Astrocyte of the cerebellum (primary cell): ENCODE measurements around the gene FZD2.
"Not testable (repeated sequence)": the region's sequence is repeated elsewhere in the genome, so short reads cannot be mapped to it uniquely, and the experiment has no call there.

ENCODE experiments used
- DNase-seq: peaks from one replicate; pipeline ENCODE4 v3.0.0-alpha.2; 2011; ENCODE audit warnings: low read depth
- H3K4me3 ChIP-seq: 2 replicates; pipeline ENCODE4 v1.5.1; 2011; ENCODE audit warnings: mild to moderate bottlenecking, low read depth, low read length, moderate library complexity
- in situ Hi-C: cut with HindIII; loops from 2 replicates; pipeline ENCODE4 v1.10.0; 2017; ENCODE audit warnings: low sequenced_read_pairs
- TF ChIP-seq, protein P1 (sequence below): IDR thresholded peaks from 2 replicates; pipeline ENCODE4 v1.5.1; 2012; ENCODE audit warnings: low read length, low read depth, moderate library complexity, mild to moderate bottlenecking; ENCODE audit errors: missing control alignments

FZD2 gene

DNA sequence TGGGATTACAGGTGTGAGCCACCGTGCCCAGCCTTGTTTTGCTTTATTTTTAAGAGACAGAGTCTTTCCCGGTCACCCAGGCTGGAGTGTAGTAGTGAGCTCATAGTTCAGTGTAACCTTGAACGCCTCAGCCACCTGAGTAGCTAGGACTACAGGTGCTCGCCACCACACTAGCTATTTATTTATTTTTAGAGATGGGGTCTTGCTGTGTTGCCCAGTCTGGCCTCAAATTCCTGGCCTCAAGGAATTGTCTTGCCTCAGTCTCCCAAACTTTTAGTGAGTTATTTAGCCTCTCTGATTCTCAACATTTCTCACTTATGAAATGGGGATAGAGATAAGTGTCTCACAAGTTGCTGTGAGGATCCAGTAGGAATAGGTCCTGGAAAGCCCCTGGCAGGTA, 21.7 kb downstream of the FZD2 start:
- no peak overlapping the region for H3K4me3 ChIP-seq
- TF ChIP-seq, protein P1, sequence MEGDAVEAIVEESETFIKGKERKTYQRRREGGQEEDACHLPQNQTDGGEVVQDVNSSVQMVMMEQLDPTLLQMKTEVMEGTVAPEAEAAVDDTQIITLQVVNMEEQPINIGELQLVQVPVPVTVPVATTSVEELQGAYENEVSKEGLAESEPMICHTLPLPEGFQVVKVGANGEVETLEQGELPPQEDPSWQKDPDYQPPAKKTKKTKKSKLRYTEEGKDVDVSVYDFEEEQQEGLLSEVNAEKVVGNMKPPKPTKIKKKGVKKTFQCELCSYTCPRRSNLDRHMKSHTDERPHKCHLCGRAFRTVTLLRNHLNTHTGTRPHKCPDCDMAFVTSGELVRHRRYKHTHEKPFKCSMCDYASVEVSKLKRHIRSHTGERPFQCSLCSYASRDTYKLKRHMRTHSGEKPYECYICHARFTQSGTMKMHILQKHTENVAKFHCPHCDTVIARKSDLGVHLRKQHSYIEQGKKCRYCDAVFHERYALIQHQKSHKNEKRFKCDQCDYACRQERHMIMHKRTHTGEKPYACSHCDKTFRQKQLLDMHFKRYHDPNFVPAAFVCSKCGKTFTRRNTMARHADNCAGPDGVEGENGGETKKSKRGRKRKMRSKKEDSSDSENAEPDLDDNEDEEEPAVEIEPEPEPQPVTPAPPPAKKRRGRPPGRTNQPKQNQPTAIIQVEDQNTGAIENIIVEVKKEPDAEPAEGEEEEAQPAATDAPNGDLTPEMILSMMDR = no peak
- DNase-seq = no peak
- in situ Hi-C loops = no loop called here

GRCh38 chr17:44581868-44582267, 24.6 kb downstream of the FZD2 start:
- no peak overlapping the region for H3K4me3 ChIP-seq
- DNase-seq = no peak
- TF ChIP-seq, protein P1 = no peak
- in situ Hi-C loops = loop anchor here (5.0 kb wide), 1 partner anchor 50 kb away; no protein-coding TSS in a partner anchor

- H3K4me3 ChIP-seq = no peak overlapping the region
- in situ Hi-C loops = loop anchor here (5.0 kb wide), 1 partner anchor 48 kb away; no protein-coding TSS in a partner anchor
- TF ChIP-seq, protein P1 = no peak
- DNase-seq = no peak
These were observed 27.2 kb downstream of the FZD2 start for GRCh38 chr17:44584443-44584842.

DNA sequence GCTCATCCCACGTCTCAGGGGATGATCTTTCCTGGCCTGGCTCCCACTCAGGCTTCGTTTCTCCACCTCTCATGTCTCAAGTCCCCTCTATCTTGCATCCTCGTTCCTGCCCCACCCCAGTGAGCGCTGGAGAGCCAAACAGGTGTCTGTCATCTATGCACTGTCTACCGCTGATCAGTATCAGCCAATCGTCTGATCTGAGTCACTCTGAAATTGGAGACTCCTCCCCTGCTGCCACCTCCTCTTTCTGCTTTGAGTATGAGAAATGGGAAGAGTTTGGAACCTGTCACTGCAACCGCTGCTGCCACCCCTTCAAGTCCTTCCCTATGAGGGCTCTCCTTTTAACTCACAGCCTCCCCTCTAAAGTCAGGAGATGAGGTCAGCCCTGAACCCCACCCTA, 28.0 kb downstream of the FZD2 start:
- in situ Hi-C loops = no loop called here
- no peak overlapping the region for H3K4me3 ChIP-seq
- DNase-seq = no peak
- TF ChIP-seq, protein P1 = no peak

DNA sequence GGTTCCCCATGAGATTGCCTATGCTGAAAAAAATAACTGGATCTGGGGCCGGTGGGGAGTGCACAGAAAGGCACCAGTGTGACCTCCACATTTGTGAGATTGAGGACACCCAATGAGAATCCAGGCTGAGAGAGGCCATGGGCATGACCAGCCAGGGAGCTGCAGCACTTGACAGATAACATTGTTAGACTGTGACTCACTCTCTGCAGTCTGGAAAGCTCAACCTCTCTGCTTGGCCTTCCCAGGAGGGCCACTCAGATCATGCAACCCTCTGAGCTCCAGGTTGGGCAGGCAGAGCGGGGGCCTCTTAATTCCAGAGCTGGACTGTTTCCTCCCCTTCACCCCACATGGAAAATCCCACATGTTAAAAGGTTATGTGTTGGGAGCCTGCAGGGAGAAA, 30.1 kb downstream of the FZD2 start:
- TF ChIP-seq, protein P1 = no peak
- DNase-seq = peak; percentile 66
- in situ Hi-C loops = no loop called here
- H3K4me3 ChIP-seq = no peak overlapping the region

DNA sequence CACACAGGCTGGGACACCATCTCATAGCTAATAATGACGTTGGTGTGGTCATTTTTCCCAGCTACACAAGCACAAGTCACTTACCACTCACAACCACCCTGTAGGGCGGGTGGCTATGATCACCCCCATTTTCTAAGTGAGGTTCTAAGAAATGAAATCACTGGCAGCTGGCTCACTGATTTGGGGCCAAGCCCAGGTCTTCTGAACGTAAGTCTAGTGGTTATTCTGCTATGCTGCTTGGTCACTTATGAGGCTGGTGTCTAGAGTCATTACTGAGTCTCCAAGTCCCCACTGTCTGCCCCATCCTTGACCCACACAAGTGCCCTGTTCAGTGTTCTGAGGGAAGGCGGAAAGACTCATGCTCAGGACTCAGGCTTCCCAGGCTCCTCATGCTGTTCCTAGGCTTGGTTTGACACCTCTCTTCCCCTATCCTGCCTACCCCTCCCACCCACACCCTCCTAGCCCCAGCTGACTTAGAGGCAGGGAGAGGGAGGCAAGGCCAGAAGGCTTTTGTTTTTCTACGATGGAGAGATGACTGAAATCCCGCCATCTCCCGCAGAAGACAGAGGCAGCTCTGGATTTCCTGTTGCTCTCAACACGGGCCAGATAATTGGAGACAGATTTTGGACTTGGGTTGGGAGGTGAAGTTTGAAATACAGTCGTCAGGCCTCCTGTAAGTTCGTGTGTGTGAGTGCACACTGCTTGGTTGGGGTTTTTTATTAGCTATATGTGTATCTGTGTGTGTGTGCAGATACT, 32.2 kb downstream of the FZD2 start:
- DNase-seq = no peak
- H3K4me3 ChIP-seq = no peak overlapping the region
- in situ Hi-C loops = no loop called here
- TF ChIP-seq, protein P1 = no peak

DNA sequence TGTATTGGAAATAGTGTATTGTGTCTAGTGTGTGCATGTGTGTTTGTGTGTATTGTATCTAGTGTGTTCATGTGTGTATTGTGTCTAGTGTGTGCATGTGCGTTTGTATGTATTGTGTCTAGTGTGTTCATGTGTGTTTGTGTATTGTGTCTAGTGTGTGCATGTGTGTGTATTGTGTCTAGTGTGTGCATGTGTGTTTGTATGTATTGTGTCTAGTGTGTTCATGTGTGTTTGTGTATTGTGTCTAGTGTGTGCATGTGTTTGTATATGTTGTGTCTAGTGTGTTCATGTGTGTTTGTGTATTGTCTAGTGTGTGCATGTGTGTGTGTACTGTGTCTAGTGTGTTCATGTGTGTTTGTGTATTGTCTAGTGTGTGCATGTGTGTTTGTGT, 32.8 kb downstream of the FZD2 start:
- in situ Hi-C loops, DNase-seq, H3K4me3 ChIP-seq: not testable (repeated sequence)

GRCh38 chr17:44590762-44591161, 33.5 kb downstream of the FZD2 start:
- in situ Hi-C loops, H3K4me3 ChIP-seq, DNase-seq: not testable (repeated sequence)
